Mesendoderm (in vitro differentiated cells): Measurements from ENCODE around the gene HOXA11.

Experiments
- DNase-seq: peaks from one replicate; pipeline ENCODE4 v3.0.0; 2013
- H2AK5ac ChIP-seq: 2 replicates; pipeline ENCODE4 v1.6.1; 2013; ENCODE audit warnings: low read length, inconsistent platforms
- H2BK120ac ChIP-seq: 2 replicates; pipeline ENCODE4 v1.6.1; 2013; ENCODE audit warnings: low read depth, mild to moderate bottlenecking, low read length, moderate library complexity, mixed read lengths
- H2BK15ac ChIP-seq: replicated peaks from 2 replicates; pipeline ENCODE4 v1.6.1; 2013; ENCODE audit warnings: low read depth, mild to moderate bottlenecking, moderate library complexity
- H2BK5ac ChIP-seq: 2 replicates; pipeline ENCODE4 v1.6.1; 2013; ENCODE audit warnings: low read length, inconsistent platforms
- H3K18ac ChIP-seq: 2 replicates; pipeline ENCODE4 v1.6.1; 2013; ENCODE audit warnings: mild to moderate bottlenecking, low read length, mixed read lengths
- H3K23ac ChIP-seq: one replicate; pipeline ENCODE4 v1.6.1; 2013; ENCODE audit warnings: low read length
- H3K27ac ChIP-seq: 2 replicates; pipeline ENCODE4 v1.5.1; 2013; ENCODE audit warnings: low read depth, mild to moderate bottlenecking, inconsistent platforms, low read length, moderate library complexity
- H3K27me3 ChIP-seq: 2 replicates; pipeline ENCODE4 v1.6.1; 2013; ENCODE audit warnings: low read length, control low read depth, mild to moderate bottlenecking, inconsistent platforms; ENCODE audit not compliant: insufficient read depth, poor library complexity
- H3K36me3 ChIP-seq: 2 replicates; pipeline ENCODE4 v1.6.1; 2013; ENCODE audit warnings: low read length, inconsistent platforms; ENCODE audit not compliant: control insufficient read depth, insufficient read depth
- H3K4ac ChIP-seq: one replicate; pipeline ENCODE4 v1.6.1; 2013; ENCODE audit warnings: low read depth, mild to moderate bottlenecking, low read length, moderate library complexity
- H3K4me1 ChIP-seq: 2 replicates; pipeline ENCODE4 v1.6.1; 2013; ENCODE audit warnings: low read depth, low read length, inconsistent platforms; ENCODE audit not compliant: control insufficient read depth
- H3K4me2 ChIP-seq: 2 replicates; pipeline ENCODE4 v1.6.1; 2013; ENCODE audit warnings: low read length
- H3K4me3 ChIP-seq: 2 replicates; pipeline ENCODE4 v1.5.1; 2013; ENCODE audit warnings: mild to moderate bottlenecking, low read length
- H3K56ac ChIP-seq: one replicate; pipeline ENCODE4 v1.6.1; 2013; ENCODE audit warnings: low read length
- H3K79me1 ChIP-seq: 2 replicates; pipeline ENCODE4 v1.6.1; 2013; ENCODE audit warnings: low read length, inconsistent platforms
- H3K79me2 ChIP-seq: 2 replicates; pipeline ENCODE4 v1.6.1; 2013; ENCODE audit warnings: mild to moderate bottlenecking, low read length; ENCODE audit not compliant: control insufficient read depth, insufficient read depth
- H3K9ac ChIP-seq: 2 replicates; pipeline ENCODE4 v1.6.1; 2013; ENCODE audit warnings: low read length, inconsistent platforms
- H4K5ac ChIP-seq: one replicate; pipeline ENCODE4 v1.6.1; 2013; ENCODE audit warnings: low read length
- H4K8ac ChIP-seq: one replicate; pipeline ENCODE4 v1.6.1; 2013; ENCODE audit warnings: low read depth, mild to moderate bottlenecking, control low read depth, low read length, moderate library complexity
- WGBS: extraction: QIAGEN DNeasy Blood & Tissue Kit; methylation state at CpG from one replicate; pipeline ENCODE4 v1.1.7; 2013; ENCODE audit warnings: low lambda C conversion rate, missing lambda C conversion rate; ENCODE audit not compliant: insufficient coverage; ENCODE audit errors: extremely low coverage; 5-methylcytosine and 5-hydroxymethylcytosine counted together

The HOXA11 gene

GRCh38 chr7:27192546-27193334, 7.7 kb upstream of the HOXA11 start:
- Histone ChIP-seq H3K27ac (no peak overlapping the region), H2AK5ac (no peak overlapping the region), H3K4me1 (no peaks in the 10 kb centered on the region), H2BK120ac (no peak overlapping the region), H3K56ac (no peak overlapping the region), H4K5ac (no peak overlapping the region), H3K4ac (no peak overlapping the region), H4K8ac (no peak overlapping the region), H3K4me3 (no peak overlapping the region), H3K4me2 (peak overlapping the region; percentile 53), H2BK5ac (no peak overlapping the region), H3K79me2 (no peaks in the 10 kb centered on the region), H3K79me1 (no peaks in the 10 kb centered on the region), H3K18ac (no peak overlapping the region), H3K9ac (no peak overlapping the region), H2BK15ac (no peak overlapping the region), H3K36me3 (no peaks in the 10 kb centered on the region), H3K27me3 (peaks cover 68% of the 10 kb centered on the region), H3K23ac (peak overlapping the region; percentile 81)
- DNase-seq, result no peak
- WGBS, result no CpG with 5 or more reads among the region's 78 CpGs

GRCh38 chr7:27191833-27192545, 7.0 kb upstream of the HOXA11 start:
- Histone ChIP-seq H4K8ac (no peak overlapping the region), H3K4ac (no peak overlapping the region), H3K4me1 (no peaks in the 10 kb centered on the region), H4K5ac (no peak overlapping the region), H3K4me2 (peak overlapping the region; percentile 53), H3K23ac (no peak overlapping the region), H3K27me3 (peaks cover 71% of the 10 kb centered on the region), H2BK120ac (no peak overlapping the region), H3K36me3 (no peaks in the 10 kb centered on the region), H3K4me3 (no peak overlapping the region), H2BK15ac (no peak overlapping the region), H3K9ac (no peak overlapping the region), H2AK5ac (no peak overlapping the region), H2BK5ac (no peak overlapping the region), H3K27ac (no peak overlapping the region), H3K56ac (peak overlapping the region; percentile 54), H3K79me1 (no peaks in the 10 kb centered on the region), H3K79me2 (no peaks in the 10 kb centered on the region), H3K18ac (no peak overlapping the region)
- WGBS, result no CpG with 5 or more reads among the region's 42 CpGs
- peak; percentile 55 for DNase-seq

GRCh38 chr7:27191161-27191731, 6.2 kb upstream of the HOXA11 start:
- no CpG with 5 or more reads among the region's 15 CpGs for WGBS
- H3K4me3 ChIP-seq, result no peak overlapping the region
- no peaks in the 10 kb centered on the region for H3K4me1 ChIP-seq
- no peak overlapping the region for H2AK5ac ChIP-seq
- no peaks in the 10 kb centered on the region for H3K36me3 ChIP-seq
- no peak overlapping the region for H3K27ac ChIP-seq
- no peak overlapping the region for H3K23ac ChIP-seq
- no peak overlapping the region for H3K18ac ChIP-seq
- no peak overlapping the region for H2BK120ac ChIP-seq
- H3K4ac ChIP-seq, result no peak overlapping the region
- no peak overlapping the region for H2BK15ac ChIP-seq
- no peaks in the 10 kb centered on the region for H3K79me2 ChIP-seq
- H3K27me3 ChIP-seq, result peaks cover 76% of the 10 kb centered on the region
- no peak overlapping the region for H3K9ac ChIP-seq
- no peak overlapping the region for H4K5ac ChIP-seq
- H4K8ac ChIP-seq, result no peak overlapping the region
- no peak for DNase-seq
- no peak overlapping the region for H3K56ac ChIP-seq
- no peak overlapping the region for H2BK5ac ChIP-seq
- H3K4me2 ChIP-seq, result no peak overlapping the region
- H3K79me1 ChIP-seq, result no peaks in the 10 kb centered on the region

GRCh38 chr7:27189997-27190748, 5.1 kb upstream of the HOXA11 start:
- no peaks in the 10 kb centered on the region for H3K79me1 ChIP-seq
- no peak overlapping the region for H3K9ac ChIP-seq
- no peak overlapping the region for H3K4ac ChIP-seq
- H3K36me3 ChIP-seq, result no peaks in the 10 kb centered on the region
- H2AK5ac ChIP-seq, result no peak overlapping the region
- H4K8ac ChIP-seq, result no peak overlapping the region
- H2BK5ac ChIP-seq, result no peak overlapping the region
- H3K56ac ChIP-seq, result no peak overlapping the region
- no peaks in the 10 kb centered on the region for H3K4me1 ChIP-seq
- no peak overlapping the region for H3K27ac ChIP-seq
- H3K79me2 ChIP-seq, result no peaks in the 10 kb centered on the region
- H2BK120ac ChIP-seq, result no peak overlapping the region
- no peak overlapping the region for H4K5ac ChIP-seq
- no CpG with 5 or more reads among the region's 7 CpGs for WGBS
- no peak overlapping the region for H3K4me2 ChIP-seq
- no peak overlapping the region for H3K4me3 ChIP-seq
- no peak overlapping the region for H2BK15ac ChIP-seq
- peaks cover 83% of the 10 kb centered on the region for H3K27me3 ChIP-seq
- H3K23ac ChIP-seq, result no peak overlapping the region
- H3K18ac ChIP-seq, result no peak overlapping the region
- DNase-seq, result no peak

- peaks cover 90% of the 10 kb centered on the region for H3K27me3 ChIP-seq
Observed at GRCh38 chr7:27189295-27189996, 4.4 kb upstream of the HOXA11 start.

More at GRCh38 chr7:27189295-27189996, 4.4 kb upstream of the HOXA11 start:
- Histone ChIP-seq H4K8ac (no peak overlapping the region), H3K23ac (peak overlapping the region; percentile 45), H3K18ac (no peak overlapping the region), H3K56ac (peak overlapping the region; percentile 61), H2AK5ac (no peak overlapping the region), H3K36me3 (no peaks in the 10 kb centered on the region), H3K9ac (no peak overlapping the region), H3K79me2 (no peaks in the 10 kb centered on the region), H3K4ac (no peak overlapping the region), H2BK120ac (no peak overlapping the region), H3K79me1 (no peaks in the 10 kb centered on the region), H3K4me3 (no peak overlapping the region), H3K27ac (no peak overlapping the region), H2BK15ac (no peak overlapping the region), H3K4me1 (no peaks in the 10 kb centered on the region), H3K4me2 (peak overlapping the region; percentile 54), H2BK5ac (no peak overlapping the region), H4K5ac (no peak overlapping the region)
- no peak for DNase-seq
- no CpG with 5 or more reads among the region's 22 CpGs for WGBS
